Smooth muscle cell (in vitro differentiated cells): ENCODE results near the gene PXYLP1. TPM values are rescaled to one million over a fixed set of nuclear protein-coding genes. Genes with fewer than 3 reads are reported as not detected.
A peak's percentile ranks its signal among the peaks of the same experiment; 100 is the strongest.

ENCODE experiments used
- DNase-seq: peaks from one replicate; lab custom pipeline; 2025; ENCODE audit not compliant: unreplicated experiment; lab: John Stamatoyannopoulos, UW
- H2AFZ ChIP-seq: fragments of 200-600 bp; sonication (generic); 2 replicates; pipeline ENCODE4 v1.6.0; 2016; ENCODE audit warnings: antibody characterized with exemption, low read depth, mild to moderate bottlenecking
- H3F3A ChIP-seq: fragments of 200-600 bp; sonication (generic); 2 replicates; pipeline ENCODE4 v1.6.0; 2017; ENCODE audit warnings: antibody characterized with exemption, low read depth
- H3K27ac ChIP-seq: fragments of 200-600 bp; sonication (generic); 2 replicates; pipeline ENCODE4 v1.5.1; 2016; ENCODE audit warnings: low read depth, mild to moderate bottlenecking
- H3K27me3 ChIP-seq: fragments of 200-600 bp; sonication (generic); 2 replicates; pipeline ENCODE4 v1.6.1; 2016; ENCODE audit warnings: low read depth, mild to moderate bottlenecking
- H3K36me3 ChIP-seq: fragments of 200-600 bp; sonication (generic); 2 replicates; pipeline ENCODE4 v1.5.1; 2016; ENCODE audit warnings: low read depth
- H3K4me1 ChIP-seq: fragments of 200-600 bp; sonication (generic); 2 replicates; pipeline ENCODE4 v1.5.1; 2016; ENCODE audit warnings: low read depth
- H3K4me2 ChIP-seq: fragments of 200-600 bp; sonication (generic); 2 replicates; pipeline ENCODE4 v1.6.0; 2016; ENCODE audit warnings: mild to moderate bottlenecking
- H3K4me3 ChIP-seq: fragments of 200-600 bp; sonication (generic); 2 replicates; pipeline ENCODE4 v1.5.1; 2016; ENCODE audit warnings: mild to moderate bottlenecking
- H3K79me2 ChIP-seq: fragments of 200-600 bp; sonication (generic); 2 replicates; pipeline ENCODE4 v1.6.0; 2016; ENCODE audit warnings: low read depth, mild to moderate bottlenecking
- H3K9ac ChIP-seq: fragments of 200-600 bp; sonication (generic); 2 replicates; pipeline ENCODE4 v1.6.0; 2016; ENCODE audit warnings: low read depth
- H3K9me3 ChIP-seq: fragments of 200-600 bp; sonication (generic); replicated peaks from 2 replicates; pipeline ENCODE4 v1.5.1; 2016; ENCODE audit warnings: low read depth
- H4K20me1 ChIP-seq: fragments of 200-600 bp; sonication (generic); 2 replicates; pipeline ENCODE4 v1.6.0; 2016; ENCODE audit warnings: low read depth
- WGBS: methylation state at CpG from one replicate; pipeline ENCODE4 v1.1.7; 2016; ENCODE audit warnings: low lambda C conversion rate; 5-methylcytosine and 5-hydroxymethylcytosine counted together
- polyA plus RNA-seq: library from polyadenylated mRNA; unstranded; fragments of >200 nt; fragmentation: Nextera tagmentation; extraction: Ambion mirVana; gene quantifications from 2 replicates; pipeline ENCODE4 v1.2.1, GENCODE V29; 2016
- total RNA-seq: library from RNA; depleted of rRNA; stranded (reverse); fragments of >200 nt; gene quantifications from 2 replicates; pipeline ENCODE4 v1.2.3, GENCODE V29; 2014
- TF ChIP-seq, protein P1 (sequence below): fragments of 200-600 bp; sonication (generic); IDR thresholded peaks from 2 replicates; pipeline ENCODE4 v1.5.1; 2017; ENCODE audit warnings: borderline replicate concordance, mild to moderate bottlenecking, antibody characterized with exemption; ENCODE audit not compliant: insufficient read depth, poor library complexity, severe bottlenecking

Gene PXYLP1
- total and polyA plus RNA-seq, 2 experiments from 2014 or later: 3.3 to 5.6 TPM

DNA sequence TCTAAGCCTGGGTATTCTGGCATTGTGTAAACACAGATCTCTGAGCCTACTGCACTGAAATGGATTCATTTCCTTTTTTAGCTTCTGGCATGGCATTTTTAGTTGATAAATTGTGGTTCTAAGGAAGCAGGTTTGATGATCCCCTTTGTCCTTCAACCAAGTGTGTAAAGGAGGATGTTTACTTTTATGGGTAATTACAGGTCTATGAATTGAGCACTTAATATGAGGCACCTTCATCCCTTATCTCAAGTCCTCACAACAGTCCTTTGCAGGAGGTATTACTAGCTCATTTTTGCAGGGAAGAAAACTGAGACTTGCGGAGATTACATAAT is 105.9 kb downstream of the PXYLP1 start:
- 88% methylated on average over 1 of the region's 1 CpG for WGBS
- no peak overlapping the region for H3K4me2 ChIP-seq

DNA sequence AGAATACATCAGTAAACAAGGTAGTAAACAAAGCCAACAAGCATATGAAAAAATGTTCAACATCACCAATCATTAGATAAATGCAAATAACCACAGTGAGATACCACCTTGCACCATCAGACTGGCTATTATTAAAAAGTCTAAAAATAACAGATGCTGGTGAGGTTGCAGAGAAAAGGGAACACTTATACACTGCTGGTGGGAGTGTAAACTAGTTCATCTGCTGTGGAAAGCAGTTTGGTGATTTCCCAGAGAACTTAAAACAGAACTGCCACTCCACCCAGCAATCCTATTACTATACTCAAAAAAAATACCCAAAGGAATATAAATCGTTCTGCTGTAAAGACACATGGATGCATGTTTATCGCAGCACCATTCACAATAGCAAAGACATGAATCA is 106.4 kb downstream of the PXYLP1 start:
- TF ChIP-seq, protein P1, sequence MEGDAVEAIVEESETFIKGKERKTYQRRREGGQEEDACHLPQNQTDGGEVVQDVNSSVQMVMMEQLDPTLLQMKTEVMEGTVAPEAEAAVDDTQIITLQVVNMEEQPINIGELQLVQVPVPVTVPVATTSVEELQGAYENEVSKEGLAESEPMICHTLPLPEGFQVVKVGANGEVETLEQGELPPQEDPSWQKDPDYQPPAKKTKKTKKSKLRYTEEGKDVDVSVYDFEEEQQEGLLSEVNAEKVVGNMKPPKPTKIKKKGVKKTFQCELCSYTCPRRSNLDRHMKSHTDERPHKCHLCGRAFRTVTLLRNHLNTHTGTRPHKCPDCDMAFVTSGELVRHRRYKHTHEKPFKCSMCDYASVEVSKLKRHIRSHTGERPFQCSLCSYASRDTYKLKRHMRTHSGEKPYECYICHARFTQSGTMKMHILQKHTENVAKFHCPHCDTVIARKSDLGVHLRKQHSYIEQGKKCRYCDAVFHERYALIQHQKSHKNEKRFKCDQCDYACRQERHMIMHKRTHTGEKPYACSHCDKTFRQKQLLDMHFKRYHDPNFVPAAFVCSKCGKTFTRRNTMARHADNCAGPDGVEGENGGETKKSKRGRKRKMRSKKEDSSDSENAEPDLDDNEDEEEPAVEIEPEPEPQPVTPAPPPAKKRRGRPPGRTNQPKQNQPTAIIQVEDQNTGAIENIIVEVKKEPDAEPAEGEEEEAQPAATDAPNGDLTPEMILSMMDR: no peak
- WGBS: 93% methylated on average over 2 of the region's 2 CpGs
- Histone ChIP-seq H4K20me1 (no peaks in the 10 kb centered on the region), H3K36me3 (no peaks in the 10 kb centered on the region), H3F3A (no peaks in the 10 kb centered on the region), H3K4me2 (no peak overlapping the region), H3K9me3 (no peaks in the 10 kb centered on the region), H3K9ac (no peak overlapping the region), H2AFZ (no peak overlapping the region), H3K27me3 (no peaks in the 10 kb centered on the region), H3K4me3 (no peak overlapping the region), H3K79me2 (no peaks in the 10 kb centered on the region), H3K27ac (peak overlapping the region; percentile 82), H3K4me1 (no peaks in the 10 kb centered on the region)
- no peak for DNase-seq

More for the DNA sequence above, 105.9 kb downstream of the PXYLP1 start:
- TF ChIP-seq, protein P1: no peak
- H3K4me3 ChIP-seq: no peak overlapping the region
- H3K79me2 ChIP-seq: no peaks in the 10 kb centered on the region
- peak overlapping the region; percentile 31 for H2AFZ ChIP-seq
- peak overlapping the region; percentile 36 for H3K9ac ChIP-seq
- H3K9me3 ChIP-seq: no peaks in the 10 kb centered on the region
- no peaks in the 10 kb centered on the region for H3K36me3 ChIP-seq
- no peaks in the 10 kb centered on the region for H3K4me1 ChIP-seq
- peak overlapping the region; percentile 82 for H3K27ac ChIP-seq
- no peaks in the 10 kb centered on the region for H4K20me1 ChIP-seq
- H3F3A ChIP-seq: no peaks in the 10 kb centered on the region
- H3K27me3 ChIP-seq: no peaks in the 10 kb centered on the region
- no peak for DNase-seq

DNA sequence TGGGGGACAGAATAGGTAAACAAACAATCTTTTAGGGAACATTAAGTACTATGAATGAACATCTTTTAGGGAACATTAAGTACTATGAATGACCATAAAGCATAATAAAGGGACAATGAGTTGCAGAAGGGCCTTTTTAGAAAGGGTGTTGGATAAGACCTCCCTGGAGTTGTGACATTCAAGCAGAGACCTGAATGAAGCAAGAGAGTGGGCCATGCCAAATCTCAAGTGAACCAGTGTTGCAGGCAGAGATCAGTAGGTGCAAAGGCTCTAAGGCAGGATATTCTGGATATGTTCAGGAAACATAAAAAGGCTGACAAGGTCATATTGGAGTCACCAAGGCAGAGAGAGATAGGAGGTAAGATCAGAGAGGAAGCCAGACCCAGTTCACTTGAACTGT is 107.3 kb downstream of the PXYLP1 start:
- Histone ChIP-seq H3F3A (no peaks in the 10 kb centered on the region), H4K20me1 (no peaks in the 10 kb centered on the region), H3K27me3 (no peaks in the 10 kb centered on the region), H3K4me1 (no peaks in the 10 kb centered on the region), H3K27ac (no peak overlapping the region), H3K9ac (no peak overlapping the region), H3K9me3 (no peaks in the 10 kb centered on the region), H3K4me2 (no peak overlapping the region), H3K36me3 (no peaks in the 10 kb centered on the region), H3K4me3 (no peak overlapping the region), H2AFZ (no peak overlapping the region), H3K79me2 (no peaks in the 10 kb centered on the region)
- DNase-seq: no peak
- TF ChIP-seq, protein P1: no peak

DNA sequence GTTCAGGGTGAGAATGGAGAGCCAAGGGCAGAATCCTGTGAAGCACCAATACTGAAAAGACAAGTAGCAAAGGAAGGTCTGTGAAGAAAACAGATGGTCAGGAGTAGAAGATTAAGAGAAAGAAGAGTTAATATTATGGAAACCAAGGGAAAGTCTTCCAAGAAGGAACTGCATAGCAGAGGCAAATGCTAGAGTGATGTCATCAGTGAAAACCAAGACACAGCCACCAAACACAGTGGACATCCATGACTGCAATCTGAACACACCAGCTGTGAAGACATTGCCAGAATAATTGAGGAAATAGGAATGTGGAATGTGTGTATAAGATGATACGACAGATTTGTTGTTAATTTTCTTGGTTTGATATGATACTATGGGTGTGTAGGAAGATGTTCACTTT is 109.9 kb downstream of the PXYLP1 start:
- H3K4me1 ChIP-seq: no peaks in the 10 kb centered on the region
- DNase-seq: no peak
- TF ChIP-seq, protein P1: no peak
- no peaks in the 10 kb centered on the region for H3K79me2 ChIP-seq
- no peak overlapping the region for H3K4me3 ChIP-seq
- no peaks in the 10 kb centered on the region for H3K9me3 ChIP-seq
- 98% methylated on average over 1 of the region's 1 CpG for WGBS
- H3K27ac ChIP-seq: no peak overlapping the region
- H3F3A ChIP-seq: no peaks in the 10 kb centered on the region
- no peaks in the 10 kb centered on the region for H4K20me1 ChIP-seq
- H3K36me3 ChIP-seq: no peaks in the 10 kb centered on the region
- H2AFZ ChIP-seq: no peak overlapping the region
- H3K9ac ChIP-seq: no peak overlapping the region
- no peak overlapping the region for H3K4me2 ChIP-seq
- H3K27me3 ChIP-seq: no peaks in the 10 kb centered on the region
